HG03342 (cell line): ENCODE results near the gene PSMA2.
A peak's percentile ranks its signal among the peaks of the same experiment; 100 is the strongest.

Source experiments
- ATAC-seq: cut with Tn5 transposase; IDR thresholded peaks from one replicate; pipeline ENCODE4 v1.9.1; 2021; ENCODE audit warnings: mild to moderate bottlenecking, moderate library complexity; ENCODE audit not compliant: unreplicated experiment

PSMA2 gene

DNA sequence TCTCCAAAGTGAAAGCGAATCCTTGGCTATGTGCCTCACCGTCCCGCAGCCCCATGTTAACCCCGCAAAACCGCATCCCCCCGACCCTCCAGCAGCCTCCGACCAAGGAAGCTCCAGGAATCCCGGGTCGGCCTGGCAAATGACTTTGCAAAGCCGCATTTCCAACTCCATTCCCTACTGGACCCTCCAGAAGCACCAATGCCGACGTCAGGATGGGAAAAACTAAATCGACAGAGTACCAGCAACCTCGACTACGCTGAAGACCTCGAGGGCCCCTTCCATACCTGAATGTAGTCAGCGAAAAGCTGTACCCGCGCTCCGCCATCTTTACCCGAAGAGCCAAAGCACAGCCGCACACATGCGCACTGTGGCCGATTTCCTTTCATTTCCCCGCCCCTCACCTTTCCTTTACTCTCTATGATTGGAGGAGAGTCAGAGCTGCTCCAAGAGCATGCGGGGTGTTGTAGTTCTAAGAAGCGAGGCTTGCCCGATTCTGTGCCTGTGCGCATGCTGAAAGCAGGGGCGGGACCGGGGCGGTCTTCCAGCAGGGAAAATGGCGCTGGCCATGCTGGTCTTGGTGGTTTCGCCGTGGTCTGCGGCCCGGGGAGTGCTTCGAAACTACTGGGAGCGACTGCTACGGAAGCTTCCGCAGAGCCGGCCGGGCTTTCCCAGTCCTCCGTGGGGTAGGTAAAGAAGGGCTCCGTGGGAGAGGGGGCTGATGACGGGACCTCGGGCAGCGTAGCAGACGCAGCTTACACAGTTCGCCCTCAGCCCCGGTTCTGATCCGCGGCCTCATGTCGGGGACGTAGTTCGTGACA, at the start of gene PSMA2, which contains the start of gene MRPL32:
TSS of gene PSMA2 (minus strand) at position 341 of the 818 bp plus-strand sequence. CDS start at position 325, 16 bp downstream.
TSS of gene MRPL32 (plus strand) at position 543 of the 818 bp plus-strand sequence. CDS start at position 554, 11 bp downstream.
- ATAC-seq = peak; percentile 99

DNA sequence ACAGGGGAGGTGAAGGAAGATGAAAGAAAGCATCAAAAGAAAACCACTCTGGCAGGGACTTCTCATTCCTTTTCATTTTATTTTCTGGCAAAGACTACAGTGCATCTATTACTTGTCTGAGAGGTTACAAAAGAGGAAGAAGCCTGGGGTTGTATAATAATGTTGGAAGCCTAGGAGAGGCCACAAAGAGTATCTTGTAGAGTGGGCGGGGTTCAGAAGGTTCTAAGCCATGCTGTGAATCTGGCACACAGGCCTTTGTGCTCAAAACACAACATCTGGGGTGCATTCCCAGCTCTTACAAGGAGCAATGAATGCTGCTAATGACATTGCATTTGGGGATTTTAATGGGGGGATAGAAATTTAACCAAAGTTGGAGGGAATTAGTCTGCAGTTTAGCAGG, 49.6 kb upstream of the PSMA2 start:
- no peak for ATAC-seq

DNA sequence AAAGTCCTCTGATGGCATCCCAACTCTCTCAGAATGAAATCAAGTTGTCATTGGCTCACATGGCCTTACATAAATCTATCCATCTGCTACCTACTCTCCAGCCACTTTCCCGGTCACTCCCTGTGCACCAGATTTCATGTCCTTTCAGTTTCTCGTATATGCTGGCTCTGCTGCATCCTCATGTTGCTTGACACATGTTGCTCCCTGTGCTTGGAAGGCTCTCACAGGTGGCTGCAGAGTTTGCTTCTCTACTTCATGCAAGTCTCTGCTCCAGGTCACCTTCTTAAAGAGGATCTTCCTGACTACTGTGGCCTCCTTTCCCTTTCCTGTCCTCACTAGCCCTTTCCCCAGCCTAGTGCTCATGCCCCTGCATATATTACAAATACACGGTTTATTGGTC, 48.5 kb upstream of the PSMA2 start:
- no peak for ATAC-seq

DNA sequence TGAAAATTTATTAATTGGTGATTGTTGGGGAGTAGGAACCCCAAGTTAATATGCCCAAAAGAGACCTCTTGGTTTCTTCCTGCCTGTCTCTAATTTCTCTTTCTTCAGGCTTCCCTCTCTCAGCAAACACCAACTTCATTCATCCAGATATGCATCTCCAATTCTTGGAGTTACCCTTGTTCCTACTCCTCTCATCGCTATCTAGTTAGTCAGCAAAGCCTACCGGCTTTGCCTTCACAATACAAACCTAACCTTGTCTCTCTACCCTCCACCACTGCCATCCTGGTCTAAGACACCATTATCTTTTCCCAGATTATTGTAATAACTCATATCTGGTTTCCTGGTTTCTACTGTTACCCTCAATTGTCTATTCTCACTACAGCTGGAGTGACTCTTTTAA, 48.1 kb upstream of the PSMA2 start:
- ATAC-seq = no peak

DNA sequence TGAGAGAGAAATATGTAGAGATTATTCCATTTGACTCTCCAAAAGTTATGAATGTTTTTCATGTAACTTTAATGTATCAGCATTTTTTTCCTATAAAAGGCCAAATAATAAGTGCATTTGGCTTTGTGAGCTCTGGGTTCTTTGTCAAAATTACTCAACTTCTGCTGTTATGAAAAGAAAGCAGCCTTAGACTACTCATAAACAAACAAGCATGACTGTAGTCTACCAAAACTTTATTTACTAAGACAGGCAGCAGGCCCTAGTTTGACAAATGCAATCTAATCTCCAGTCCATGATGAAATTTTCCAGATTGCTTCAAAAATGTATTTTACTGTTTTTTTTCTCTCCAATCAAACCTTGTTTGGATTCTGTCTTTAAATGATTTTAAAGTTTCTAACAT, 46.5 kb upstream of the PSMA2 start:
- ATAC-seq = no peak

DNA sequence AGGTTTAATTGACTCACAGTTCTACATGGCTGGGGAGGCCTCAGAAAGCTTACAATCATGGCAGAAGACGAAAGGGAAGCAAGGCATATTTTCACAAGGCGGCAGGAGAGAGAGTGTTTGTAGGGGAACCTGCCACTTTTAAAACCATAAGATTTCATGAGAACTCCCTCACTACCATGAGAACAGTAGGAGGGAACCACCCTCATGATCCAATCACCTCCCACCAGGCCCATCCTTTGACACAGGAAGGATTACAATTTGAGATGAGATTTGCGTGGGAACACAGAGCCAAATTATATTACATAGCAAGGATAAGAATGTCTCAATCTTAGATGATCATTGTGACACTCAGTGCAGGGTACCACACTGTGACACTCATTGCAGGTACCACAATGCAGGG, 44.4 kb upstream of the PSMA2 start:
- ATAC-seq = no peak

DNA sequence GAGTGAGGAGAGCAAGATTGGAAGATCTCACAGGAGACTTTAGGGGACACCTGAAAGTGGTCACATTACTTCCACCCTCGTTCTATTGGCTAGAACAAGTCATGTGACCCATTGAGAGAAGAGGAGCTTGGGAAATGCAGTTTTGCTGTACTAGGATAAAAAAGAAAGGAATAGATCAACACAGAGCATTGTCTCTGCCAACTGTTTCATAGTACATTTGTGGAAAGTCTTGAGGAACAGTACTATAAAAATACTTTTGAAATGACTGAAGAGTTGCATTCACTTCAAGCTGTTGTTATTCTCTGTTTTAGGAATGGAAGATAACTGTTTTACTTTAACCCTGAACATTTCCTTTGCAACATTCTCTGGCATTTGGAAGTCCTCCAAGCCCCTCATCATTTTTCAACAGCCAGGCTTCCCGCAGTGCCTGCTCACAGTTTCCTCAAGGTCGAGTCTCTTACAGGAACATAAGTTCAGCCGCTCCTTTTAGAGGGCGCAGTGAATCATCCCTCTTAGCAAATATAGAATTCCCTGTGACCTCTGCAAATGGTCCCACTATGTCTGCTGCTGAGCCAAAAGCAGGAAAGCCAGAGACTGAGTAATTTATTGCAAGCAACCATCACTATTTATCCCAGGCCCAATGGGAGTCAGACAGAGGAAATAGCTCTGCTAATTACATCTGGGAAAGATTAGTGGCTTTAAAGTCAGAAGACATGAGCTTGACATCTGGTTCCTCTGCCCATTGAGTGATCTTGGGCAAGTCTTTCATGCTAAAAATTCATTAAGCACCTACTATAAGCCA, 40.9 kb upstream of the PSMA2 start:
- ATAC-seq = no peak

DNA sequence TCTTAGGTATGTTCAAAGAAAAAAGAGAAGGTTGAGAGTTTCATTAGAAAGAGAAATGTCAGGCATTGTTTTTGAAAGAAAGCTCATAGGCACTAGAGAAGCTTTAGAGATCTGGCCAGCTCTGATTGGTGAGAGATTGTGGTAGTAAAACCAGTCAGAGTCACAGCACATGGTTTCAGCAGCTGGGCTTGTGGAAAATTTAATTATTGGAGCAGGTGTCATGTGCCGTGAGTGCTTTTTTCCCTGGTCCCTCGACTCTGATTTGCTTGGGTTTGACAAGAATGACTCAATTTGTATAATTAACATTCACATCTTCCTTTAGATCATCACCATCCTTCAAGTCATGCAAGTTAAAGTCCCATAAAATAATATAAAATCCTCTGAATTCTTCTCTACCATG, 35.4 kb upstream of the PSMA2 start:
- ATAC-seq = no peak

DNA sequence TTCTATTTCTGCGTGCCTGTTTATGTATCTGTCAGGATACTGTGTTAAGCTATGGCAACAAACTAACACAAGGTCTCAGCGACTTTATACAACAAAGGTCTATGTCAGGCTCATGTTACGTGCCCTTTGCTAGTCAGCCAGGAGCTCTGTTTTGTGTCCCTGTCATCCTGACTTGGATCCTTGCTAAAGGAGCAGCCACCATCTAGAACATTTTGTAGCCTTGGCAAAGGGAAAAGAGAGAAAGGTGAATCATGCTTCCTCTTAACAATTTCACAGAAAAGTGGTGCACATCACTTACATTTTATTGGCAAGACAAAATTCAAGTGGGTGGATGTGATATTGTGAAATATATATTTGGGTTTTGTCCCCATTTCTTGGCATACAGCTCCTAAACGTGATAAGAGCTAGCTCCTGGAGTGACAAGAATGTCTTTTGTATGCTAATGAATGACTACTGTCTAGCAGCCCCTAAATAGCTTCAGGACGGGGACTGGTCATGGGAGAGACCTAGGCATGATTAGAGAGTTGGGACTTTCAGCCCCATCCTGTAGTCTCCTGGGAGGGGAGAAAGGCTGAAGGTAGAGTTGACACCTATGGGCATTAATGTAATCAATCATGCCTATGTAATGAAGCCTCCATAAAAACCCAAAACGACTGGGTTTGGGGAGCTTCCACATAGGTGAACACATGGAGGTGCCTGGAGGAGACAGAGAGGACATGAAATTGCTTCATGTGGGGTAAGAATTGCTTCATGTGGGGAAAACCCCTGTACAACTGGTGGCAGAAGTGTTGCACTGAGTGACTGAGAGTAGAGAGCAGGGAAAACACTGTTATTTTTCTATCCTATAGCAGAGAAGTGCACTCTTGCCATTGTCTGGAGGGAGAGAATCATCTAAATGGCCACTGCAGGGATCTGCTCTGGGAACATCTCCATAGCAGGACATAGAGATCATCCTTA, 33.2 kb upstream of the PSMA2 start:
- ATAC-seq = no peak

DNA sequence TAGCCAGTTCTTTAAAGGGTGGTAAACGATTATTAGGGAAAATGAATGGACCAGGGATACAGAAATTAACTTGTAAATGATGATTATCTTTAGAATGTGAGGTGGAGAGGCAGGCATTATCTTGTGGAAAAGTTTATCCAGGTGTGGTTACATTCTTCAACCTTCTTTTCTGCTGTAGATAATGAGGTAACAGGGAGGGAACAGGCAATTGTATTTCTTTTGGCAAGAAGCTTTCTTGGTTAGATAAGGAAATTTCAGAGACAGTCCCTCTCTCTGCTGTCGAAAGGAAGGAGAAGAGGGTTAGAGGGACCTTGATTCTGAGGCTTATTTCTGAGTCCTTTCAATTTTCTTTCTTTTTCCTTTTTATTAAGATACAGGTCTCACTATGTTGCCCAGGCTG, 32.3 kb upstream of the PSMA2 start:
- no peak for ATAC-seq

DNA sequence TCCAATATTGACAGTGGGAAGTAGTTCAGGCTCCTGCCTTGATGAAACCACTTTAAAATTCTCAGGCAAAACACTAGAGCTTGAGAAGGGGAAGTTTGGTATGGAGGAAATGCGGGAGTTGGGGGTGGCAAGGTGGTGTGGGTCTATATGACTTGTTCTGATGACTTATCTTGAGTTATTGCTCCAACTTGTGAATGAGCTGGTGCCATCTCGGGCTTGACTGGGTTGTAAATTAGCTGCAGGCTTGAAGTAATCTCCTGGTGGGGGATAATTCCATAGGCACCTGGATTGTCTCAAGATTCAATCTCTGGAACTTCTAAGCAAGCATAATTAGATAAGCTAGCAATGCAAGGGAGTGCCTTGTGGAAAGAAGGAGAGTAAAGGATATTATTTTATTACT, 29.2 kb upstream of the PSMA2 start:
- no peak for ATAC-seq

DNA sequence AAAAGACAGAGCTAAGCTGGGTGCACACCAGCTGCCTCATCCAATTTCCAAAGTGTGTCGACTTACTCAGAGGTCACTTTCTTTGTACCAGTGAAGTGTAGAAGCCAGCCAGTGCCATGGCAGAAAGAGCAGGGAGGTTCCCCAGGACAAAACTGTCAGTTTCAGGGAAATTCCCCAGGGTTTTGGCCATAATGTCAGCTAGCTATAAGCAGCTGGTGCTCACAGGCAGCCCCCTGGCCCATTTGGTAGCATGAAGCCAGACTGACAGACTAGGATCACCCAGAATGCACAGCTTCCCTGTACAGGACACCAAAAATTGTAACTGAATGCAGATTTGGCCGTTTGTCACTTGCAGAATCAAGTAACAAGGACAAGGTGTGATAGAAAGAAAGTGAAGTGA, 28.8 kb upstream of the PSMA2 start:
- ATAC-seq = no peak

DNA sequence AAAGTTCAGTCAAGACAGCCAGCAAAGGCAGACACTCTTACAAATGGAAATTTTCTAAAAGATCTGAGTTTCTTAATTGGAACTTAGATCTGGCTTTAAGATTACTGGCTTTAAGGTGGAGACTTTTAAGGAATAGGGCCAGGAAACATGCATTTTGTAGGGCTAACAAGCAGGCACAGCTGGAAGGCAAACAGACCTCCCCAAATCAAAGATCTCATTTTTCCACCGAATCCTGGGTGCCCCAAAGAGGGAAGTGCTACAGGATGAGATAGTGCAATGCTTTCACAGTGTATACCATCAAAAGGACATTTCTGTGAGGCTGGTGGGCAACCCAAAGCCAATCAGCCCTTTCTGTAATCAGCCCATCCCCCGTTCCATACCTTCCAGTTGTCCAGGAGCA, 27.6 kb upstream of the PSMA2 start:
- no peak for ATAC-seq

DNA sequence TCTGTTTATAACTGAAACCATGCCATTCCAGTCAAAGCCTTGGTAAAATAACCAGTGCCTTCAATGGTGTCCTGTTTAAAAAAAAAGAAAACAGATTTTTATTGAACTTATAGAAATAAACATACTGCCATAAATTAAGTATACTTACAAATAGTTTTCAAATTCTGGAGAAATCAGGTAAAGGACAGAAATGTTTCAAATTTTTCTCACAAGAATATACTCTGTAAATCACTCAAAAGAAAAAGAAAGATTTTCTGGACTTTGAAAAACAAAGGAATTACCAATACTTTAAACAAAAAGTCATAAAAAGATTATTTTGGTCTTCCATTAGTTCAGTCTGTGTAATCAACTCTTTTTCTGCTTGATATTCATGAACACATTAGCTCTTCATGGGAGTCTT, 24.1 kb upstream of the PSMA2 start:
- no peak for ATAC-seq

DNA sequence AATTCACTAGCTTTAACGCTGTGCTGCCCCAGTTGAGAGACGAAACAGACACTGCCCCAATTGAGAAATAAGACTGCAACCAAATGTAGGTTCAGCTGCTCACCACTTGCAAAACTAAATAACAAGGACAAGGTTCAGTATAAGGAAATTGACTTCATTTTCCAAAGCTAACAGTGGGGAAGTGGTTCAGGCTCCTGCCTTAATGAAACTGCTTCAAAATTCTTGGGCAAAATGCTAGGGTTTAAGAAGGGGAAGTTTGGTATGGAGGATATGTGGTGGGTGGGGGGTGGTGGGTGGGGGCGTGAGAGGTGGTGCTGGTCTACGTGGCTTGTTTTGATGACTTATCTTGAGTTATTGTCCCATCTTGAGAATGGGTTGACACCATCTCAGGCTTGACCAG, 22.0 kb upstream of the PSMA2 start:
- no peak for ATAC-seq

DNA sequence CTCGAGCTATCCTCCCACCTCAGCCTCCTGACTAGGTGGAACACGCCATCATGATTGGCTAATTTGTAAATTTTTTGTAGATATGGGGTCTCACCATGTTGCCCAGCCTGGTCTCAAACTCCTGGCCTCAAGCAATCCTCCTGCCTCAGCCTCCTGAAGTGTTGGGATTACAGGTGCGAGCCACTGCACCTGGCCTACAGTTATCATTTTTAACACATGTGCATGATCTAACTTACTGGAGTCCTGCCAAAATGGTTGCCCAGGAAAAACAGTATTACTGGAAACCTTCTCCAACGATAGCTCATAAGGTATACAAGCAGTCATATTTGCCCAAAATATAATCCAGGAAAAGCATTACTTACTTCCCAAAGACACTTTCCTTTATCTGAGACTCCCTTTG, 20.4 kb upstream of the PSMA2 start:
- ATAC-seq = no peak

DNA sequence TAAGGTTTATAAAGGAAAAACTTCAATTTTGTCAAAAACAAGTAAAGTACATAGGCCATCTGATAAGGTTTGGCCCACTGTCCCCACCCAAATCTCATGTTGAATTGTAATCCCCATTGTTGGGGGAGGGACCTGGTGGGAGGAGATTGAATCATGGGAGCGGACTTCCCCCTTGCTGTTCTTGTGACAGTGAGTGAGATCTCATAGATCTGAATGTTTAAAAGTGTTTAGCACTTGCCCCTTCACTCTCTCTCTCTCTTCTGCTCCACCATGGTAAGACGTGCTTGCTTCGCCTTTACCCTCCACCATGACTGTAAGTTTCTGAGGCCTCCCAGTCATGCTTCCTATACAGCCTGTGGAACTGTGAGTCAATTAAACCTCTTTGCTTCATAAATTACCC, 18.4 kb upstream of the PSMA2 start:
- no peak for ATAC-seq

DNA sequence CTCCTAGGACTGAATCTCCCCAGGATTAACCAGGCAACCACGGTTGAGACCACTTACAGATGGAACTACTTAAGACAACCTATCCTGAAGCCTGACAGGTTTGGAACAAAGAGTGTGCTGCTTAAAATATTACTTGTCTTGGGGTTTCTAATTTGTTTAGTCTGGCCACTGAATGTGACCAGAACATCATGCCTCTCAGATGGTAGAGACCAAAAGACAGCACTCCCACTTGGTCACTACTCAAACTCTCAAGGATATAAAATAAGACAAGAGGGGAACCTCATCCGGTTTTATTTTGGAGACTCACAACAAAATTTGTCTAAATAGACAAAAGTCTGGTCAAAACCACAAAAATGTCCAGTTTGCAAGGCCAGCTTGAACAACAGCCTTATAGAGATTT, 15.5 kb upstream of the PSMA2 start:
- ATAC-seq = no peak

DNA sequence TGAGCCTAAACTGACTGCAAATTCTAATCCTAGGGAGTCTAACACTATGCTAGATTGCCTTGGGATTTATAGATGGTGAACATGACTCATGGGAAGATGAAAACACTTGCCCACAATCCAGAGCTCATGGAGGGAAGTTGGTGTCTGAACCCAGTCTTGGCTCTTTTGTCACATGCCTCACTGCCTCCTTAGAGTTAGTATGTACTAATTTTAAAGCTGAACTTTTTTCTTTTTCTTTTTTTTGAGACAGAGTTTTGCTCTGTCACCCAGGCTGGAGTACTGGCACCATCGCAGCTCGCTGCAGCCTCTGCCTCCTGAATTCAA, 14.6 kb upstream of the PSMA2 start:
- no peak for ATAC-seq

DNA sequence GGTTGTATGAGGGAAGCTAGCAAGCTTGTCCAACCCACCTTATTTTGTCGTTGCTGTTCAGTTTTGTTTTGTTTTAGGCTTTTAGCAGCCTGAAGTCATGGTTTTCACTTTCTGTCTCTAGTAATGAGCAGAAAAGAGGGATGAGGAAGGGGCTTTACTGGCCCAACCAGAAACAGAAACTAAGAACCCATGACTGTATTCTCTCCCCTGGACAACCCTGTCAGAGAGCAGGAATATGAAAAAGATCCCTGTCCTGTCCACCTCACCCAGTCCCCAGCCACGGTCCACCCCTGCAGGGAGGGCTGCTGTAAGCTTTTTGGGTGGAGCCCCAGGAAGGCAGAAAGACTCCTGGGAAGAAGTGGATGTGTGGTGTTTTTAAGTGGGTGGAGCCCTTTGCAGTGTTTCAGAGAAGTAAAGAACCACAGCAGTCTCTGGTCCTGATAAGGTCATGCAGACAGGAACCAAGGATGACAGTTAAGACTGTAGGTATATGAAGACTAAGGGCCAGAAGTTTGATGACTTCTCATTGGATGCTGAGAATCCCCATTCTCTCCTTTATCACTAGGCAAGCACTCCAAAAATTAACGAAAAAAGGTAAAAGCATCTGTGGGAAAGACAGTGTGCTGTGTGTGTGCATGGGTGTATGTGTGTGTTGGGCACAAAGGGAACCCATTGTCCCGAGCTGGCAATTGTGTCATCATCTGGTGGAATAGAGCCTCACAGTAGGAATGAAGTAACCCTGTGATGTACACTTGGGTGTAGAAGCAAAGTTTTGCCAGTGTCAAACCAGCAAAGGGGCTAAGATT, 14.1 kb upstream of the PSMA2 start:
- ATAC-seq = peak; percentile 62
